Superior temporal gyrus (tissue), 1 donor: ENCODE measurements around the gene DLEU7.

Experiments
- DNase-seq: peaks from one replicate; pipeline ENCODE4 v3.0.0-alpha.2; 2016; ENCODE audit errors: extremely low spot score

DLEU7 gene

DNA sequence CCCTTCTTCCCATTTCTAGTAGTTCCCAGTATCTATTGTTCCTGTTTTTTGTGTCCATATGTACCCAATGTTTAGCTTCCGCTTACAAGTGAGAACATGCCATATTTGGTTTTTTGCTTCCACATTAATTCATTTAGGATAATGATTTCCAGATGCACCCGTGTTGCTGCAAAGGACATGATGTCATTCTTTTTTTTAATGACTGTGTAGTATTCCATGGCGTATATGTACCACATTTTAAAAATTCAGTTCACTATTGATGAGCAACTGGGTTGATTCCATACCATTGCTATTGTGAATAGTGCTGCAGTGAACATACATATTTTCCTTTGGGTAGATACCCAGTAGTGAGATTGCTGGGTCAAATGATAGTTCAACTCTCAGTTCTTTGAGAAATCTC, 50.5 kb downstream of the DLEU7 start:
- DNase-seq = no peak

DNA sequence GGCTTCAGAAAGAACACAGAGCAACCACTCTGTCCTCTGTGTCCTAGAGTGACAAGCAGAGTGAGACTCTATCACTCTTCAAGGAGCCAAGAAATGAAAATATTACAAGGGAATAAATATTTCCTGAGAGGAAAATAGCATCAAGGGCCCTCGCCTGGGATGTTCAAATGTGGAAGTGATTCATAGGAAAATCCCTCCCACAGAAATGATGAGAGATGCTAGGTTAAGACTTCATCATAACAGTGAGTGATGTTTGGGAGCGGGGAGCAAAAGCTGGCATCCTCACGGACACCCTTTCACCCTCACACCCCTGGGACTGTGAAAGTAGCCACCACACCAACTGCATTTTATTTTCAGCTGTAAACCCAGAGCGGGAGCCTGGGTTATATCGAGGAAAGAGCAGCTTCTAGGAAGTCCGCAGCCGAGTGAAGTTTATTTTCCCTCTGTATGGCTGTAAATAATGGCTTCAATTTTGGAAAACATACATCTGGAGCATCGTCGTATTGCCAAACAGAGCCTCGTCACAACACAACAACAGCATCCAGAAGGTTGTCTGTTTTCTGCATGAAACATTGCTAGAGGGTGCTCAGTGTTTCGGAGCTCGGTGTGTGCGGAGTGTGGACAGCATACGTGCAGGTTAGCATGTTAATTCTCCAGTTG, 54.8 kb downstream of the DLEU7 start:
- DNase-seq = no peak

DNA sequence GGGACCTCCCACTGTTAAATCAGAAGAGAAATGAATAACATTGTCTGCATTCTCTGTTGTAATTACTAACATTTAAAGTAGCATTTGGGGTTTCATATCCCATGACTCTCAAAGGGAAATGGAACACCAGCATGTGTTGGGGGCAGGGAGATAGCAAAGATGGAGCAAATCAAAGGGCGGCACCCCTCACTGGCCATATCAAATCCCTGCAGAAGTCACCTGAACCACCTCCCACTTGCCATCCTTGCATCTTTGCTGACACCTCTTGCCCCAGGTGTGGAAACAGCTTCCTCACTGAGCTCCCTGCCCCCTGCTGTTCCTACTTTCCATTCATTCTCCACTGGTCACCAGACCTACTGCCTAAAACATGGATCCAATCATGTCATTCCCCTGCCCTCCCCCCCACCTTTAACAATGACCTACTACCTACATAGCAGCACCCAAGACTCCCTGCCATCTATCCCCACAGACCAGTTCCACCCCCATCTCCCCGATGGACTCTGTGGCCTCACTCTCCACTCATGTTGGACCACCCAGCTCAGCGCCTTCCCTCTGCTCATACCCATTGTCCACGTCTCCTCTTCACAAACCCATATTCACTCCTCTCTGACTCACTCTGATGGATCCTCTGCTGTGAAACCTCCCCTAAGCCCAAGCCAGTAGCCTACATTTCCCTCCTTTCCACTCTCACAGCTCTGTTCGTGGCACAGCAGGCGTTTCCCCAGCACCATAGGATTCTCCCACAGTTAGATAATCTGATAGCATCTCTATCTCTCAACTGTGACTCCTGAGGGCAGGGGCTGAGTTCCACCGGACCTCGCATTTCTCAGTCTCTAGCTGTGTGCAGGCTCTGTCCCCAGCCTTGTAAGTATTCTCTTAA, 55.9 kb downstream of the DLEU7 start:
- DNase-seq = no peak

DNA sequence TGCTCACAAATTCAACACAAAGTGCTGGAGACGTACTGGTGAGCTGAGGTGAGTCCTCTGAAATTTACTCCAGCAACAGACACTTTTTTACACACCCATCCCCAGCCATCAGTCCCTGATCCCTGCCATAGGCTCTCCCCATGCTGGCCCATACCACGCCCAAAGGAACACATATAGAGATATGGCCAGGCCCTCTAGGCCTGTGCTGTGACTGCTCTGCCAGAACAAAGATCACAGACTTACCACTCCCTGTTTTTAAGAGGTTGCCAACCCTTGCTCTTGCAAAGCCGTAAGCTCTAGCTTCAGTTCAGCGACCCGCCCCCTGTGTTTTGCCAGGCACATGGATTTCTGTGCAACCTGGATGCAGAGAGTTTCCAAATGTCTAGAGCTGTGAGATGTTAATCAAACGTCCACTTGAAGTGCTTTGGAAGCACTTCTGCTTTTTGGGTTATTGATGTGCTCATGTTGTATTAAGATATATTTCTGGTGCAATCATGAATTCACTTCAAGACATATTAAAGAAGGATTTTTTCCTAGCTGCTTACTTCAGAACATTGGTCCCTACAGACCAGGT, 59.7 kb downstream of the DLEU7 start:
- DNase-seq = no peak

DNA sequence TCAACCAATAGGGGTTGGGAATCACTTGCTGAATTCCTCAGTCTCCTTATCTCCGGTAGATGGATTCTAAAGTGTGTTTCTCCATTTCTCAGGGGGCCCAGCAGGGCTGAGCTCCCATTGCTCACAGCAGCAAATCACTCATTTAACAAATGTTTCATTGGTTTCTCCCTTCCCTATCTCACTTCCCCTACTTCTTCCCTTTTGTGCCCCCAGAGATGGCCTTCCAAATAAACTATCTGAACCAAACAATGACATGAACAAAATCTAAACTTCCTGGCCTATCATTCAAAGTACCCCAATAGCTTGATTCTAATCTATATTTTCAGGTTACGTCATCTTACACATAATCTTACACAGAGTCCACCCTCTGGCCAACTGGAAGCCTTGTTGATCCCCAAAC, 60.4 kb downstream of the DLEU7 start:
- no peak for DNase-seq

DNA sequence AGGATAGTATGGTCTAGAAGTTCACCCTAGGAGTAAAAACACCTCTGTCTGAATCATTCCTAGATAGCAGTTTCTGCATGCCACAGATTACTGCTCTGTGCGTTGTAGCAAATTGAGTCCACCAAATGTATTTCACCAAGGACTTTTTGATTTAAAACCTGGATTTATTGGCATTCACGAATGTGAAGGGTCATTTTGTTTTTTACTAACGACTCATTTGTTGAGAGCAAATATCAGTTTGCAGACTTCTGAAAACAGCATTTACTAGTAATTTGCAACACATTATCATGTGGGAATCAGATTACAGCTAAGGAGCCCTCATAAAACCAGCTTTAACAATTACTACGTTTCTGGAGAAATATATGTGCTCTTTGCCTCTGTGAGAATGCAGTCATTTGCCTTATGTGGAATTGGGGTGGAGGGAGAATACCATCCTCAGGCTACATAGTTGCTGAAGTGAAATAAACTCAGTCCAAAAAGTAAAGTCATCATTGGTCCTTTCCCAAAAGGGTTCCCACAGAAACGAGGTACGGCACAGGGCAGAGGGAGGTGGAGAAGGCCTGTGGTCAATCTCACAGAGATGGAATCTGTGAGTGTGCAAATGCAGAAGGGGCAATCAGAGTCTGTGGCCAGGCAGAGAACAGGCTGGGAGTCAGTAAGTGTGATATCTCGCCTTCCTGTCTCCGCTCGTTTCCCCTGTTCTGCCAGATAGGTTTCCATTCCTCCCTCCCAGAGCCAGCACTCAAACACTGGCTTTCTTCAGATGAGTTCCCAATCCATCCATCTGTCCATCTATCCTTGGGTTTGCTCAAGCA, 63.1 kb downstream of the DLEU7 start:
- DNase-seq = no peak

DNA sequence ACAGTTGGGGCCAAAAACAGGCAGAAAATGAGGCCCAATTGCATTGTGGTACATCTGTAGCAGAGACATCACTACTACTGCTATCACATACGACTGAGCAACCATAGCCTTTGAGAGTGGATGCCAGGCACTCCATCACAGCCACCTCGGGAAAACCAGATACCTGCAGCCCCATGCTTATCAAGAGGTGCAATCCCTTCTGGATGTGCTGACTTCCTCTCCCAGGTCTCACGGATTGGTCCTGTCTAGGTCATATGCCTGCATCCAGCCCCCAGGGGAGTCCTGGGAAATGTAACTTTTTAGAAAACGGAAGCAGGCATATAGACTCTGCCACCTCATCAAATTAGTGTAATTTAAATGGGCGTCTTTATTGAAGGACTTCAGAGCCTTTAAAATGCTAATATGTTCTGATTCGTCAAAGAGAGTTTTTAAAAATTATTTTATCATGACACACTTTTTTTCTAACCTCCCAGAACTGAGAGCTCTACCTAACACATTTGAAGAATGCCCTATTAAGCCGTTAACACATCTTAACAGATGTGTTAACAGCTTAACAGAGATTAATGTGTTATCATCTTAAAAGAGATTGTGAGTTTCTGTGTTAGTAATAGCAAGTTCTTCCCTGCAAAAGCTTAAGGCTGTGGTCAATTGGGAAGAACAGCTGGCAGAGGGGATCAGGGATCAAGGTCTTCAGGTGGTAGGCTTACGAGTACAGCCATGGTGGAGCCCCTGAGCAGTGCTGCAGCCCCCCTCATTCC, 63.9 kb downstream of the DLEU7 start:
- DNase-seq = no peak
